NCI-H510A treated with DMSO at 0.1 percent for 48 hours (cell line): ENCODE measurements around the gene LMX1A.

Experiments used
- DNase-seq: peaks from one replicate; lab custom pipeline; 2025; lab: John Stamatoyannopoulos, UW

Gene LMX1A

GRCh38 chr1:165222580-165222979 is 133.9 kb downstream of the LMX1A start:
- no peak for DNase-seq

- DNase-seq, result no peak
Observed at GRCh38 chr1:165218731-165219130, 137.8 kb downstream of the LMX1A start.

- no peak for DNase-seq
Observed at GRCh38 chr1:165217958-165218357, 138.6 kb downstream of the LMX1A start.

GRCh38 chr1:165216254-165216653 is 140.3 kb downstream of the LMX1A start:
- no peak for DNase-seq

- no peak for DNase-seq
Observed at GRCh38 chr1:165215676-165216075, 140.8 kb downstream of the LMX1A start.

GRCh38 chr1:165212229-165212628 is 144.3 kb downstream of the LMX1A start:
- no peak for DNase-seq

GRCh38 chr1:165207853-165208515 is 148.5 kb downstream of the LMX1A start:
- DNase-seq, result no peak

GRCh38 chr1:165205145-165205544 is 151.4 kb downstream of the LMX1A start:
- no peak for DNase-seq

GRCh38 chr1:165204548-165204947 is 152.0 kb downstream of the LMX1A start:
- DNase-seq, result no peak

- no peak for DNase-seq
Observed at GRCh38 chr1:165191087-165191486, 165.4 kb downstream of the LMX1A start.

- DNase-seq, result no peak
Observed at GRCh38 chr1:165189913-165190312, 166.6 kb downstream of the LMX1A start.

- DNase-seq, result no peak
Observed at GRCh38 chr1:165189011-165189410, 167.5 kb downstream of the LMX1A start.

GRCh38 chr1:165187031-165188009 is 169.2 kb downstream of the LMX1A start:
- no peak for DNase-seq

- DNase-seq, result no peak
Observed at GRCh38 chr1:165185161-165185889, 171.2 kb downstream of the LMX1A start.

- DNase-seq, result no peak
Observed at GRCh38 chr1:165182975-165183374, 173.5 kb downstream of the LMX1A start.

GRCh38 chr1:165179306-165179705 is 177.2 kb downstream of the LMX1A start:
- no peak for DNase-seq

- no peak for DNase-seq
Observed at GRCh38 chr1:165174491-165174890, 182.0 kb downstream of the LMX1A start.

- no peak for DNase-seq
Observed at GRCh38 chr1:165173818-165174217, 182.7 kb downstream of the LMX1A start.

GRCh38 chr1:165173409-165173808 is 183.1 kb downstream of the LMX1A start:
- DNase-seq, result no peak

GRCh38 chr1:165172666-165173065 is 183.8 kb downstream of the LMX1A start:
- DNase-seq, result no peak

- DNase-seq, result no peak
Observed at GRCh38 chr1:165169729-165170128, 186.8 kb downstream of the LMX1A start.

GRCh38 chr1:165169028-165169427 is 187.5 kb downstream of the LMX1A start:
- no peak for DNase-seq

GRCh38 chr1:165168467-165168866 is 188.0 kb downstream of the LMX1A start:
- no peak for DNase-seq
